Measurements from ENCODE around the gene TSHZ1.

- TF ChIP-seq POLR2A (IDR thresholded peaks at IDR 0.05; ENCODE audit: control extremely low read depth in 1 of 2, low read depth in 2 of 2, low read length in 2 of 2) (no peak), CTCF (IDR thresholded peaks at IDR 0.05; ENCODE audit: control extremely low read depth in 1 of 3, insufficient read depth in 1 of 3, low read depth in 1 of 3, low read length in 3 of 3) (no peak), BRCA1 (IDR thresholded peaks at IDR 0.05; ENCODE audit: low read depth, low read length) (no peak), RFX5 (IDR thresholded peaks at IDR 0.05; ENCODE audit: borderline replicate concordance, low read depth, low read length) (no peak)
These were observed 48.1 kb upstream of the TSHZ1 start for GRCh38 chr18:75162467-75162866.
